ENCODE results near the gene ADGRL3.
"Not testable (repeated sequence)": the region's sequence is repeated elsewhere in the genome, so short reads cannot be mapped to it uniquely, and the experiment has no call there.

ADGRL3 gene

DNA sequence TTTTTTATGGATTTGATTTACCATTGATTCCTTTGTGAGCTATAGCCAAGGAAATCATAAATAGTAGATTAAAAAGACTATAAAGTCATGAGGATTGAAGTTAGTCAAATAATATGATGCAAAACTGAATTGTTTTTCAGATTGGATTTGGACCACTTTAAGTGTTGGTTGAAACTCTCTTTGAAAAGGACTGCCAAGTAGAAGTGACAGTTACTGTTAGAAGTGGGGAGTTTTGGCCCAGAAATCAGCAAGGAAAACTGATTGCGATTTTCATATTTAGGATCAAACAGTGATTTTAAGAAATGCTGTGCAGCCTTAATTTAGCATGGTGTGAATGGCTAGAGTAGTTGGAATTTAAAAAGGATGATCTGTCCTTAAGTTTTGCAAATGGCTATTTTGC is 4.9 kb downstream of the ADGRL3 start:
- no peak for DNase-seq (ENCODE audit: low read depth)

DNA sequence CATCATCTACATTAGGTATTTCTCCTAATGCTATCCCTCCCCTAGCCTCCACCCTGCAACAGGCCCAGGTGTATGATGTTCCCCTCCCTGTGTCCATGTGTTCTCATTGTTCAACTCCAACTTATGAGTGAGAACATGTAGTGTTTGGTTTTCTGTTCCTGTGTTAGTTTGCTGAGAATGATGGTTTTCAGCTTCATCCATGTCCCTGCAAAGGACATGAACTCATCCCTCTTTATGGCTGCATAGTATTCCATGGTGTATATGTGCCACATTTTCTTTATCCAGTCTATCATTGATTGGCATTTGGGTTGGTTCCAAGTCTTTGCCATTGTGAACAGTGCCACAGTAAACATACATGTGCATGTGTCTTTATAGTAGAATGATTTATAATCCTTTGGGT is 7.0 kb downstream of the ADGRL3 start:
- not testable (repeated sequence) for DNase-seq (ENCODE audit: low read depth)

DNA sequence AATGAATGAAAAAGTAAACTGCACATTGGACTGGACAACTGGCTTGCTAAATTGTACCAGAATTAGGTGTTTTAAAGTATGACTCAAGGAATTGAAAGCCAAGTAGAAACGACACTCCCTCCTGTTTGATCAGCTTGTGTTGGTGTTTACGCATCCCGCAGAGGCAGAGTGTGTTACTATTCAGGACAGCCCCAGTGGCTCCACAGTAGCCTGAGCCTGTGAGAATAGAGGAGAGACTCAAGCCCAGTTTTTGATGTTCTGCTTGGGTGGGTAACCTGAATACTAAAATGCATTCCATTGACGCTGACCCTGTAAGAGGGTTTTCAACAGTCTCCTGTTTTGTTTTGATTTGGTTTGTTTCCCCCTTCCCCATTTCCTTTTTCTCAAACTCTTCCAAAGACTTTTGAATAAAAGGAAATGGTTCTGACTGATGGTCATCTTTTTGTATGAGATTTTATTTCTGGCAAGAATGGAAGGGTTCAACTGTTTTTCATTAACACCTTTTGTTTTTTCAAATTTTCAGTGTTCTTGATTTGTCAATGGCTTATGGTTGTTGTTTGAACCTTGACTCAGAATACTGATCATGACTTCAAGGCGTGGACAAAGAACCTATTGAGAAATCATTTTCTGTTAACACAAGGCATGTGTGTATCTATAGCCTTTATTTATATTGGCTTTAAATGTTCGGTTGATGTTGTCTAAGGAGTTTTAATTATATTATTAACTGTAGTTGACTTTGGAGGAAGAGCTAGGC is 10.2 kb downstream of the ADGRL3 start:
- DNase-seq (ENCODE audit: low read depth), result no peak

DNA sequence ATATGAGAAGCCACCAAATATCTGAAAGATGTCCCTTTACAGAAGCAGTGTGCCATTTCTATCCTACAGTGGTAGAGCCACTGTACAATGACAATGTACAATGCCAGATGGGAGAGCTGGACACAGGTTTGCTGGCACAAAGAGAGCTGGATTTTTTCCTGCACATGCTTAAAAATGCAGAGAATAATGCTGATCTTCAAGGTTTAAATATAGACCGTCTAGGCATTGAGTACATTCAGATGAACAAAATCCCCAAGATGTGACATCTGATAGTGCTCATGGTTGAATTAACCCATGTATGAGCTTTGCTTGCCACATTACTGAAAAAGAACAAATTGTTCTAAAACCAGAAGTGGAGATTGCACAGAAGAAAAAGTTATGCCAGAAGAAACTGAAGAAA is 11.7 kb downstream of the ADGRL3 start:
- DNase-seq (ENCODE audit: low read depth), result no peak

DNA sequence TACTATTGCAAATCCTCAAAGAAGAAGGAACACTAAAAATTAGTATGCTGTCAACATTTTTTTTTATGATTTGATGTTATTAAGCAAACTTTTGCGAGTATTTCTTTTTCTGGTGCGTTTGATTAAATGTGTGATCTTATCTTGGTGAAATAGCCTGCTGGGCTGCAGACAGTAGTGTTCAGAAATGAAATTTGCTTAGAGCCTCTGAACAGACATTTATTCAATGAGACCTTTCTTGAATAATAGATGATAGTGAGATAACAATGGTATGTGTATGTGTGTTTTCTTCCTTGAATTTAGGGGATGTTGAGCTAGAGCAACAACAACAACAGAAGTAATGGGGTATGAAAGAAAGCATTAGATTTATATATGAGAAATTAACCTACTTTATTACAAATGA is 12.7 kb downstream of the ADGRL3 start:
- no peak for DNase-seq (ENCODE audit: low read depth)

DNA sequence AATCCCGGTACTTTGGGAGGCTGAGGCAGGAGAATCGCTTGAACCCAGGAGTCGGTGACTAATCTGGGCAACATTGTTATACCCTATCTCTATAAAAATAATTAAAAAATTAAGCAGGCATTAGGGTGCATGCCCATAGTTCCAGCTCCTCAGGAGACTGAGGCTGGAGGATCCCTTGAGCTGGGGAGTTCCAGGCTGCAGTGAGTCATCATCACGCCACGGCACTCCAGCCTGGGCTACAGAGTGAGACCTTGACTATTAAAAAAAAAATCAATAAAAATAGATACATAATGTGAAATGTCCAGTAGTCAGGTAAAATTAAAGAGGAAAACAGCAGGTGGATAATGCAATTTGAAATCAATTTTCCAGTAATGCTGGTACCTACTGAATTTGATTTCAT is 14.6 kb downstream of the ADGRL3 start:
- DNase-seq (ENCODE audit: low read depth), result no peak

DNA sequence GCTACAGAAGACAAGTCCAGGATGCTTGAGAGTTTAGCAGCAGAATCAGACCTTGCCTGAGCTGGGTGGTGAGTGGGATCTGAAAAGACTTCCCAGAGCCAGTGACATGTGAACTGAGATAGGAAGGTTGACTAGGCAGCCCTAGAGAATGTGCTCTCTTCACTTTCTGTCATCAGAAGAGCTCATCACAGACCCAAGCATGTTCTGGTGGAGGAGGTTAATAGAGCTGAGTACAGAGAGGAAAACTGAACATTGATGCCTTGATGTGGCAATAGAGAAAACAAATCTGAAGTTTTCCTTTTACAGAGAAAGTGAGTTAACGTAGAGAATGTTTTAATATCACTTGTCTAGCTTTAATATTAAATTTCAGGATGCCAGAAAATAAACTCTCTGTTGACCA is 17.1 kb downstream of the ADGRL3 start:
- no peak for DNase-seq (ENCODE audit: low read depth)

DNA sequence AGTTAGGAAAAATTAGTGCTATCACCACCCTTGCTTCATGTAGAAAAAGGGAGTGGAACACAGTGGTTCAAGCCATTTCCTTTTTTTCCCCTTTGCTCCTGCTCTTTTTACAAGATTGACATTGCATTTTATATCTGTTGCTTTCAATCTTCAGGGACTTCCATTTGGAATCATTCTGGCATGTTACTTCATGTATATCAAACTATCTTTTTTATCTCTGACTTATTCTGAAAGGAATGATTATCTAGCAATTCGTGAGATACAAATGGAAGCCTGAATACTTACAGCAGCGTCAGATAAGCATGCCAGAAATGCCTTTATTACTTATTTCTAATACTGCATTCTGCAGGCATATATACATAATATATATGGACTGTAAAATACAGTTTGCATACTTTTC is 20.4 kb downstream of the ADGRL3 start:
- DNase-seq (ENCODE audit: low read depth), result no peak

DNA sequence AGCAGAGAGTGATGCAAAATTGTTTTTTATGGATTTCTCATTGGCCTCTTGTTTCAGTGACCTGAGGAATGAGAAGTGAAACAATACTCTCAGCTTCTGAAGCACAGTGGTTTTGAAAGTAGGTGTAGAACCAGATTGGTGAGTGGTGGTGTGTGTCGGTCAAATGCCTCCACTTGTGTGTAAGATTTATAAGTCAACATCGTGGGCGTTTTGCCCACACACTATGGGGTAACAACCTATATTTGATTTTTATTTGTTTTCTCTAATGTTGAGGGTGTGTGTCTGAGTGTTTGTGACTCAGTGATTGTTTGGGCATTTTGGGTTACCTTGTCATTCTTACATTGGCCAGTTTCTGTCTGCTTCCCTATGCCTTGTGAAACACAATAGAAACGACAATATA is 23.3 kb downstream of the ADGRL3 start:
- no peak for DNase-seq (ENCODE audit: low read depth)

DNA sequence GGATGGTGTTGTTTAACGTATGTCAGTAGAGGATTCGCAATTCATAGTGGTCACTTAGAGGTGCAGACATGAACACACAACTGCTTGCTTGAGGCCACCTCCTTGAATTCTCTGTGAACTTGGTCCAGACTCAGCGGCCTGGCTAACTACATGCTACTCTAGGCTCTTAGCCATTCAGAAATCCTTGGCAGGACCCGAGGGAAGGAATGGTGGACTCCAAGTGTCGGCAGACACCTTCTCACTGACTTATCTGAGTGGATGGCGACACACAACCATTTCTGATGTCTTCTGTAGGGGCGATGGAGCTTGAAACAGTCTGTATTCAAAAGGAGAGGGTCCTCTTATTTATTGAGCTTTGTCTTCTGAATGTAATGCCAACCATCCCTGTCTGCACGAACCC is 24.4 kb downstream of the ADGRL3 start:
- no peak for DNase-seq (ENCODE audit: low read depth)

DNA sequence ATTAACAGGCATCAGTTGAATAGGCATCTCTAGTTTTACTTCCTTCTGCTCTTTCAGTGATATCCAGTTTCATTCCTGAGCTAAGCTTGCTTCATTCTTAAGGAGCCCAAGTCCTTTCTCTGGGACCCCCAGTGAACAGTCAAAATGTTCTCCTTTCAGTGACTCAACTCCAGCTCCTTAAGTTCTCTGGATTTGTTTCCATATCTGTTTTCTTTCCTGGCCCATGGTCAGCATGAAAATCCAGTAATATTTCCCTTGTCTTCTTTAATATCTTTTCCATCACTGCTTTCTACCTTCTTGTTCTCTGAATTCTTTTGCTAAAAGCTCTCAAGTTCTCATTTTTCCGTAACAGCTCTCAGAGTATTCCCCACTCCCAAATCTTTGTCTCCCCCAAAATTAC is 25.5 kb downstream of the ADGRL3 start:
- no peak for DNase-seq (ENCODE audit: low read depth)

DNA sequence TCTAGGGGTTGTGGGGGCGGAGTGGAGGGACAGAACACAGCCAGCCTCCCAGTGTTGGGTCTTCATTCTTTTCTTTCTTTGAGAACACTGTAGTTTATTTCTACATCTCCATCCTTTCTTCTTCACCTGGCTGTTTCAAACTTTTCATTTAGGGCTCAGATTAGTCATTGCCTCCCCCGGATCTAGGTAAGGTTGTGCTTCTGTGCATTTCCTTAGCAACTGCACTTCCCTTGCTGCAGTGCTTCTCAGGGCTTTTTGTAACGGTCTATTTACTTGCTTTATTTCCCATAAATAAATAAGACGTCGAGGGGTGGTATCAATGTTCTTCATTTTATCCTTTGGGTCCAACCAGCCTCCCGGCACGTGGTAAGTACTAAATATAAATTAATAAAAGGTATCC is 31.3 kb downstream of the ADGRL3 start:
- DNase-seq (ENCODE audit: low read depth), result no peak

DNA sequence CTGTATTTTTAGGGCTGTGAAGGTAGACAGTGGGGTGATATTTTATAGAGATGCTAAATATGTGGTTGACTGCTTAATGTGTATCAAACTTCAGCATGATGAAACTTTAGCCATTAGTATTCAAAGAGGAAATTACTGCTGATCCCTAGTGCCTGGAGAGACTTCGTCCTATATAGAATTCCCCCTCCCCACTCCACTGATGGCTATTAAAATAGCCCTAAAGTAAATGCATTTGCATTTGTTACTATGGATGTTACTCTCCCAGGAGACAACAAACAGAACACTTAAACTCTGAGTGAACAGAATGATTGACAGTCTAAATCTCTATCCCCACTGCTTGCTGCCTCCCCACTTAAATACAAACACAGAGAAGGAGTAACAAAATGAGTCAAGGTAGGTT is 39.1 kb downstream of the ADGRL3 start:
- no peak for DNase-seq (ENCODE audit: low read depth)

DNA sequence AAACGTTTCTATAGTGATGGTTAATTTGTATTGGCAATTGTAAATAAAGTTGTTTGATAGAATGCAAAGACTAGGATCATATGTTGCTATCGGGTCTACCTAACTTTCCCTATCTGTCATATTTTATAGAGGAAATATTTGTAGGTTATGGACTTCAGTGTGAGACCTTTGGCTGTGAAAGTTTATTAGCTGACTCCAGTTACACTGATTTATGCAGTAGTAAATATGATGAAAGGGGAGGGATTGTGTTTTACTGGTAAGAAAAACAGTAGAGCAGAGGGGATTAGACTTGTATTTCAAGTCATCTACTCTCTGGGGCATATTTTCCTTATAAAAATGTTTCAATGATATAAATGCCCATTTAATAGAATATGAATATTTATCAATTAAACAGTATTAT is 43.8 kb downstream of the ADGRL3 start:
- no peak for DNase-seq (ENCODE audit: low read depth)

DNA sequence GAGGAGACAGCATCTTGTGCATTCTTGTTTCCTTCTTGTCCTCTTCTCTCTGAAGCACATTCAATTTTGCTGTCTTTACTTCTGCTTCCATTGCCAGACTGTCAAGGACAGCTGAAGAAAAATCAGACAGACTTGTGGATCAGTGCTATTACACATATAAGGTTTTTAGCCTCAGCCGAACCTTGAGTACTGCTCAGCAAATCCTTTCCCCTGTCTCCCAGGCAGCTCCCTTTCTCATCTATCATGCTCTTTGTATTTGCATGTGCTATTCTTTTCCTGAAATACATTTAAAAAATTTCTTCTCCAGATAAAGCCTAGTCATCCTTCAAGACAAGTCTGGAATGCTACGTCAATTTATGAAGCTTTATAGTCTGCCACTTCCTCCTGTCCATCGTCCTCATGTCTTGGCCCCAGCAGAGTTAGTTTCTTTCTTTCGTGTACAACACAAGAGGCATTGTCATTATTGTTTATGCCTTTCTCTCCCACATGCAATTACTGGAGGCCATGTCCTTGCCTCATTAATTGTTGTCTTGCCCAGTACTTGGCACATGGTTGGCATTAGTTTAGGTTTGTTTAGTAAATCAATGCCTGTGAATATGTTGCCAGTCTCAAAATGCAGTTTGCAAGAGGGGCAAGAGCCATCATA is 45.1 kb downstream of the ADGRL3 start:
- DNase-seq (ENCODE audit: low read depth), result no peak

DNA sequence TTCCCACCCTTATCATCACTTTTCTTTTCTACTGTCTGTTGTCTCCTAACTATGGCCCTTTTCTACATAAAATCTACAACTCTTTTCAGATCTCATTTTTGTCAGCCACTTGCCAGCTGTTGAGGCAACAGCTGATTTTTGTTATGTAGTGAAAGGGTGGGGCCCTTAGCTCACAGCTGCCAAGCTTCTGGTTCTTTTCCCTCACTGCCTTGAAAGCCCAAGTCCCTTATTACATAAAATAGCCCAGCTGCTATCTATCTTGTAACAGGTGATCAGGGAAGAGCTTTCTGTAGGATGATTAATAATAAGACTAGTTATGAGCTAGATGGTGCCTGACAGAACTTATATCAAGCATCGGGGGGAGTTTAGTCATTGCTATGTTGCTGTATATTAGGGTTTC is 45.9 kb downstream of the ADGRL3 start:
- no peak for DNase-seq (ENCODE audit: low read depth)

DNA sequence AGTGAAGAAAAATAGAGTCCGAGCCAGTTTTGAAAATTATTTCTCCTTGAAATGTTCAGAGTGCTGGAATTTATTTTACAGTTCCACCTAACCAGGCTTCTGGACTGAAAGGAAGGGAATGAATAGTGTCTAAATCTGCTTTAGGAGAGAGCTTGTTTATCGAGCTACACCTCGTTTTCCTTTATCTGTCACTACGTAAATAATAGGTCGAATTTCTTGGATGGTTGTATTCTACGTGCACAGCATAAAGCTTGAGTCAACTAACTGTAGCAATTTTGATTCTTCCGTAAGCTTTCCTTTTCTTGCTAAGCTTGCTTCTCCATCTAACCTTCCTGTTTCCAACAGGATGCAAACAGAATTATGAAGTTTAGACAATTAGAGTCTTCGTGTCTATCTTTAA is 48.6 kb downstream of the ADGRL3 start:
- no peak for DNase-seq (ENCODE audit: low read depth)

DNA sequence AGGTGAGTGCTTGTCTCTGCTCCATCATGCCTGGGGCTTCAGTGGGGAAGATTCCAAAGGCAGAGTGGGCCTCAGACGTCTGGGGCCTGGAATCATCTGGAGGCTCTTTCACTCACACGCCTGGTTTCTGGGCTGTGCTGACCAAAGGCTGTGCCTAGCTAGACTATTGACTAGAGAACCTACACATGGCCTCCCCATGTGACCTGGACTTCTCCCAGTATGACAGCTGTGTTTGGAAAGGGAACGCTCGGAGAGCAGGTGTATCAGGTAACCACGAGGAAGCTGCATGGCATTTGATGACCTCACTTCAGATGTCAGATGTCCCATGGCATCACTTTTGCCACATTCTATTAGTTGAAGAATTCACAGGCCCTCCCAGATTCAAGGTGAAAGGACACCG is 51.0 kb downstream of the ADGRL3 start:
- no peak for DNase-seq (ENCODE audit: low read depth)

DNA sequence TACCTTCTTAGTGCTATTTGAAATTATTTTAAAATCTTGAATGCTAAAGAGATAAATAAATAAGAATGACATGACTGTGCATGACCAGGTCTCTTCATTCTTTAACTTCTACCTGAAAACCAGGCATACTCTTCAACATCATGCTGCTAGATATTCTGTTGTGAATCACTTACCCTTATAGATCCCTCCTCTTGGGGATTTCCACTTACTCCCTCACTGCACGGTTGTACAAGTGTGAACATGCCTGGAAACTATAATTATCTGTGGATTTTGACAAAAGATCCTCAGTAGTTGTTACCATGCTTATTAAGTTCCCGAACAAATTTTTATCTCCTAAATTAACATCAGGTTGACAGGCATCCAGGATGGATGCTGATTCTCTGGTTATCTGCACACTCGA is 54.3 kb downstream of the ADGRL3 start:
- DNase-seq (ENCODE audit: low read depth), result no peak

DNA sequence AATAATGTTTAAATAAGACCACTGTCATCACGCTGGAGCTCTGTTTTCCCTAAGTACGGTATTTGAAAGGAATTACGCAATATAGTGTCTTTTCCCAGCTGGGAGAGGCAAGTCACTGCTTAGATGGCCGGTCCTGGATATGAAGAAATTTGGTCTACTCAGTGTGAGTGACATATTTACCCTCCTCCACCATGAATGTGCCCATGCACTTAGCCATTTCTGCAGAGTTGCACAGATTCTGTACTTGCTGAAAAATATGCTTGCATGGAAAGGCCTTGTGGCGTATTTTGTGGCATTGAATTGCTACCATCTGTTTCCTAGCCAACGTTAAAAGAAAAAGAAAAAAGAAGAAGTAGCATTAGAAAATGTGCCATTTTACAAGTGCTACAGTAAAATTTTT is 73.1 kb downstream of the ADGRL3 start:
- no peak for DNase-seq (ENCODE audit: low read depth)

DNA sequence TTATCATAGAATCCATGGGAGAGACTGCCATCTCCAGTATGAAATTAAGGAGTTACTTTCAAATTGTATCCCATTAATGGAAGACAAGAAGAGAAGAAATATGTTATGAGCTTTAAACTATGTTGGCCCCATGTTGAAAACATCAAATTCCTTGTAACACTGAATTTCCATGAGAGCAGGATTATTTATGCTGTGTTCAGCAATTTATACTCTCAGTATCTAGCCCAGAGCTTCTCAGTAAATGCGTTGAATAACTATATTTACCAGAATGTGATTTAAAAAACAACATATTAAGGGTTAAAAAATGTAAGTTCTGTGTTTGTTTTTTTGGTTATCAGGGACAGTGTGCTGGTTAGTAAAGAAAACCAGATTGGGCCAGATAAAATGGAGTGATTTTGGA is 74.2 kb downstream of the ADGRL3 start:
- no peak for DNase-seq (ENCODE audit: low read depth)

DNA sequence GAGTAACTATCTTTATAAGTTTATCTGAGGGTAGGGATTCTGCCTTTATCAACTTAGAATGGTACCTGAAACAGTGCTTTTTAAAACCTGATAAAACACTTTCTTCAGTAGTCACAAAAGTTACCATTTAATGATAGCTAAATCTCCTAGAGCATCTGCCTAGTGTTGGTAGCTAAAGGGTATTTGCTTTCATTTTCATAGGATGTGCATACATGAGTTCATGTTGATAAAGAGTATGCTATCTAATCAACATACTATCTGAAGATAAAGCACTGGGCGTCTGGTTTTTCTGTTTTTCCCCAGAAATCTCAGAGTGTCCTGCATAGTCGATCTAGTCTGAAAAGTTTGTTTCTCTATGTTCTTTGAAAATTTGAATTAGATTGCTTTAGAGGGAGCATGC is 75.1 kb downstream of the ADGRL3 start:
- DNase-seq (ENCODE audit: low read depth), result no peak

DNA sequence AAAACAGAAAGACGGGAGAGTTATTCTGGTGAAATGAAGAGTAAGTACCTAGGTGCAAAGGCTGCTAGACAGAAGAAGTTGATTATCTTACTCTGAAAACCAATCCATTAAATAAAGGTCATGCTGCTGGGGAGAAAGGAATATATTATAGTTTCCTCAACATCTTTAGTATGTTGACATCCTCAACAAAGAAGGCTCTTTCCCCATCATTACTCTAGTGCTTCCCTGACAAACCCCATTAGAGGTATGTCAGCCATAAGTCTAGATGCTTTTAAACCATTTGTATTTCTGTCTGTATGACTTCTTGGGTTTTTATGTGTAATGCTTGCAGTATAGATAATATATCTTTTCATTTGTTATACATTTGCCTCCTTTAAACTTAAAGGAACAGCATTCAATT is 75.9 kb downstream of the ADGRL3 start:
- no peak for DNase-seq (ENCODE audit: low read depth)
